KBM-7 (cell line): ENCODE measurements around the gene FGF3.

Experiments used
- DNase-seq: peaks from one replicate; pipeline ENCODE4 v3.0.0-alpha.2; 2015
- in situ Hi-C: fragments of 300-500 bp; cut with MboI; formaldehyde crosslinking; loops from 2 replicates; pipeline ENCODE4 v1.14.3; 2020; ENCODE audit warnings: low sequenced_read_pairs, low pct_unique_long_range_greater_than_20kb, mixed read lengths

FGF3 gene

GRCh38 chr11:69852056-69852455 lies 32.8 kb upstream of the FGF3 start:
- DNase-seq: no peak
- in situ Hi-C loops: no loop called here

GRCh38 chr11:69848201-69848600 lies 29.0 kb upstream of the FGF3 start:
- in situ Hi-C loops: no loop called here
- no peak for DNase-seq

- DNase-seq: no peak
- in situ Hi-C loops: no loop called here
Observed at GRCh38 chr11:69844396-69844795, 25.2 kb upstream of the FGF3 start.

- DNase-seq: no peak
- in situ Hi-C loops: no loop called here
Observed at GRCh38 chr11:69843529-69843921, 24.3 kb upstream of the FGF3 start.

GRCh38 chr11:69842746-69843528 lies 23.7 kb upstream of the FGF3 start:
- DNase-seq: no peak
- in situ Hi-C loops: no loop called here

- DNase-seq: no peak
- in situ Hi-C loops: no loop called here
Observed at GRCh38 chr11:69841859-69842698, 22.9 kb upstream of the FGF3 start.

- no peak for DNase-seq
- in situ Hi-C loops: no loop called here
Observed at GRCh38 chr11:69841170-69841858, 22.1 kb upstream of the FGF3 start.

- DNase-seq: no peak
- in situ Hi-C loops: no loop called here
Observed at GRCh38 chr11:69840371-69841169, 21.4 kb upstream of the FGF3 start.

- DNase-seq: no peak
Observed at GRCh38 chr11:69839516-69839915, 20.3 kb upstream of the FGF3 start.

GRCh38 chr11:69837791-69838190 lies 18.6 kb upstream of the FGF3 start:
- no peak for DNase-seq
- in situ Hi-C loops: no loop called here

More at GRCh38 chr11:69839516-69839915, 20.3 kb upstream of the FGF3 start:
- in situ Hi-C loops: no loop called here

GRCh38 chr11:69836401-69836800 lies 17.2 kb upstream of the FGF3 start:
- in situ Hi-C loops: no loop called here

GRCh38 chr11:69834811-69835800 lies 15.9 kb upstream of the FGF3 start:
- in situ Hi-C loops: no loop called here
- no peak for DNase-seq

More at GRCh38 chr11:69836401-69836800, 17.2 kb upstream of the FGF3 start:
- DNase-seq: no peak

- DNase-seq: no peak
- in situ Hi-C loops: no loop called here
Observed at GRCh38 chr11:69834251-69834650, 15.0 kb upstream of the FGF3 start.

GRCh38 chr11:69832561-69833413 lies 13.6 kb upstream of the FGF3 start:
- in situ Hi-C loops: no loop called here

GRCh38 chr11:69831985-69832384 lies 12.8 kb upstream of the FGF3 start:
- in situ Hi-C loops: no loop called here
- no peak for DNase-seq

More at GRCh38 chr11:69832561-69833413, 13.6 kb upstream of the FGF3 start:
- no peak for DNase-seq

- no peak for DNase-seq
- in situ Hi-C loops: no loop called here
Observed at GRCh38 chr11:69830086-69830485, 10.9 kb upstream of the FGF3 start.

- in situ Hi-C loops: no loop called here
- DNase-seq: no peak
Observed at GRCh38 chr11:69828971-69829344, 9.7 kb upstream of the FGF3 start.
